Activated B cell treated with CpG ODN at 0.5 μM for 24 hours (primary cell): ENCODE measurements around the gene UBE2H. TPM values are rescaled to one million over a fixed set of nuclear protein-coding genes. Genes with fewer than 3 reads are reported as not detected.

Experiments used
- ATAC-seq: fragments of 200-7000 bp; cut with Tn5 transposase; one replicate; pipeline ENCODE4 v1.10.0; 2021; ENCODE audit warnings: low read depth, mild to moderate bottlenecking, moderate library complexity
- CTCF ChIA-PET: fragments of 350-600 bp; sonication (Branson Sonifier 250); formaldehyde crosslinking; loops from one replicate; lab custom pipeline; 2021; ENCODE audit warnings: antibody characterized with exemption; lab: Charles Lee
- POLR2A ChIA-PET: fragments of 350-600 bp; sonication (Branson Sonifier 250); formaldehyde crosslinking; loops from one replicate; lab custom pipeline; 2021; ENCODE audit warnings: antibody characterized with exemption; lab: Charles Lee
- DNase-seq: peaks from one replicate; pipeline ENCODE4 v3.0.0; 2022
- H3K27ac Mint-ChIP-seq: one replicate; pipeline ENCODE4 v1.8.0; 2020; ENCODE audit warnings: mixed read lengths
- H3K27me3 Mint-ChIP-seq: one replicate; pipeline ENCODE4 v1.8.0; 2021; ENCODE audit warnings: mixed read lengths
- H3K36me3 Mint-ChIP-seq: one replicate; pipeline ENCODE4 v1.8.0; 2021; ENCODE audit warnings: low read depth, mixed read lengths
- H3K4me1 Mint-ChIP-seq: one replicate; pipeline ENCODE4 v1.8.0; 2021; ENCODE audit warnings: mixed read lengths
- H3K4me3 Mint-ChIP-seq: one replicate; pipeline ENCODE4 v1.8.0; 2020; ENCODE audit warnings: mild to moderate bottlenecking, mixed read lengths
- H3K9me3 Mint-ChIP-seq: one replicate; pipeline ENCODE4 v1.8.0; 2020; ENCODE audit warnings: mixed read lengths
- intact Hi-C: fragments of 100-400 bp; cut with micrococcal nuclease; formaldehyde crosslinking; loops from one replicate; pipeline ENCODE4 v1.15.1; 2024
- total RNA-seq: library from RNA; stranded (reverse); gene quantifications from 2 replicates; pipeline ENCODE4 v1.2.3, GENCODE V29; 2022
- TF ChIP-seq, protein P1 (sequence below): fragments of 200-600 bp; IDR thresholded peaks from one replicate; pipeline ENCODE4 v1.8.0; 2022; ENCODE audit warnings: antibody characterized with exemption, mild to moderate bottlenecking

The UBE2H gene
- total RNA-seq, 1 donor from 2014 or later, result 32.6 TPM

DNA sequence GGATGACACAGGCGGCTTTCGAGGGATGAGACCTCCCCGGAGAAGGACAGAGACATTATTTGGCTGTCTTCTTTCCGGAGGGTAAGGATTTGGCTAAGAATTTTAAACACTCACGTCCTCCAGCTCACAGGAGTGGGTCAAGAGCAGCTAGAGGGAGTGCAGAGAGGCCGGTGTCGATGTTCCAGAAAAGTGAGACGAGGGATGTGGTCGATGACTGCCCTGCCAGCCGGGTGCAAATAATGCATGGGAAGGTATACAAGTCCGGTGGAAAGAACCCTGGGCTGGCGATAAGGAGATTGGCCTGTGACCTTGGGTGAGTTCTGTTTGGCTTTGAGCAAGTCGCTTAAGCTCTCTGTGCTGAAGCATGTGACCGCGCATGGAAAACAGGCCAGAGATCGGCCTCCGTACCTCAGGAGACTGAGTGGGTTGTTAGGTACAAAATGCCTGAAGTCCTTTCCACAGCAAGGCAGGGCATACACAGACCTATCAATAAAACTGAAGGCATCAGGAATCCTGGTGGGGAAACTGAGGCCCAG lies 149.1 kb downstream of the UBE2H start:
- POLR2A ChIA-PET, result no interaction called here
- H3K4me3 Mint-ChIP-seq, result no peak overlapping the region
- H3K9me3 Mint-ChIP-seq, result no peaks in the 10 kb centered on the region
- no peaks in the 10 kb centered on the region for H3K36me3 Mint-ChIP-seq
- TF ChIP-seq, protein P1, sequence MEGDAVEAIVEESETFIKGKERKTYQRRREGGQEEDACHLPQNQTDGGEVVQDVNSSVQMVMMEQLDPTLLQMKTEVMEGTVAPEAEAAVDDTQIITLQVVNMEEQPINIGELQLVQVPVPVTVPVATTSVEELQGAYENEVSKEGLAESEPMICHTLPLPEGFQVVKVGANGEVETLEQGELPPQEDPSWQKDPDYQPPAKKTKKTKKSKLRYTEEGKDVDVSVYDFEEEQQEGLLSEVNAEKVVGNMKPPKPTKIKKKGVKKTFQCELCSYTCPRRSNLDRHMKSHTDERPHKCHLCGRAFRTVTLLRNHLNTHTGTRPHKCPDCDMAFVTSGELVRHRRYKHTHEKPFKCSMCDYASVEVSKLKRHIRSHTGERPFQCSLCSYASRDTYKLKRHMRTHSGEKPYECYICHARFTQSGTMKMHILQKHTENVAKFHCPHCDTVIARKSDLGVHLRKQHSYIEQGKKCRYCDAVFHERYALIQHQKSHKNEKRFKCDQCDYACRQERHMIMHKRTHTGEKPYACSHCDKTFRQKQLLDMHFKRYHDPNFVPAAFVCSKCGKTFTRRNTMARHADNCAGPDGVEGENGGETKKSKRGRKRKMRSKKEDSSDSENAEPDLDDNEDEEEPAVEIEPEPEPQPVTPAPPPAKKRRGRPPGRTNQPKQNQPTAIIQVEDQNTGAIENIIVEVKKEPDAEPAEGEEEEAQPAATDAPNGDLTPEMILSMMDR, result no peak
- H3K4me1 Mint-ChIP-seq, result no peaks in the 10 kb centered on the region
- no peak for ATAC-seq
- intact Hi-C loops, result no loop called here
- H3K27ac Mint-ChIP-seq, result no peak overlapping the region
- CTCF ChIA-PET, result no interaction called here
- DNase-seq, result no peak
- H3K27me3 Mint-ChIP-seq, result no peaks in the 10 kb centered on the region

DNA sequence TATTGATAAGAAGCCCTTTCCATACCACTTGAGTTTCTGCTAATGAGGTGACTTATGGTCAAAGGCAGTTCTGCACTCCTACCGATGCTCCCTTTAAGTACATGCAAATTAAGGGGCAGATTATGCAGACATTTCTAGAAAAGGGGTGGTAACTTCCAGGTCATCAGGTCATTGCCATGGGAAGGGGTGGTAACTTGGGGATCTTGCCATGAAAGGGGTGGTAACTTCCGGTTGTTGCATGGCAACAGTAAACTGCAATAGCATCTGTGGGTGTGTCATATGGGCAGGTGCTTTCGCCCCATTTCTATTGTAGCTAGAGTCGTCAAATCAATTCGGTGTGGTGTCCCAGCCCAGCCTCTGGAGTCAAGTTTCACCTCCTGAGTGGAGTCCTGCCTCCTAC lies 150.9 kb downstream of the UBE2H start:
- CTCF ChIA-PET, result no interaction called here
- TF ChIP-seq, protein P1, result no peak
- intact Hi-C loops, result no loop called here
- DNase-seq (no peak), ATAC-seq (no peak)
- Mint-ChIP-seq H3K27me3 (no peaks in the 10 kb centered on the region), H3K36me3 (no peaks in the 10 kb centered on the region), H3K4me3 (no peak overlapping the region), H3K9me3 (no peaks in the 10 kb centered on the region), H3K4me1 (no peaks in the 10 kb centered on the region), H3K27ac (no peak overlapping the region)
- POLR2A ChIA-PET, result no interaction called here

DNA sequence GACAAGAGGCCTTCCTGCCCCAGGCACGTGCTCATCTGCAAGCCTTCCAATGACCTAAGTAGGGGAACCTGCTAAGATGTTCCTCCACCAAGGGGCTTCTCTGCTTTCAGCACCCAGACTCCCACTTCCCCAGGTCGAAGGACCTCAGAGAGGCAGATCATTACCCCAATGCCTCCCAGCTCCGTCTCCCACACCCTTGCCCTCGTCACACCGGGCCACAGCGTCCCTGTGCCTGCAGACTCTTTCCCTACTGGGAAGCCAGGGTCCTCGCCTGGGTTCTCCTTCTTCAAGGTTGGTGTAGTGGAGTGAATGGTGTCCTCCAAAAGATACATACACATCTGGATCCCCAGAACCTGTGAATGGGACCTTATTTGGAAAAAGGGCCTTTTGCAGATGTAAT lies 151.9 kb downstream of the UBE2H start:
- no peaks in the 10 kb centered on the region for H3K36me3 Mint-ChIP-seq
- TF ChIP-seq, protein P1, result no peak
- no peaks in the 10 kb centered on the region for H3K27me3 Mint-ChIP-seq
- intact Hi-C loops, result no loop called here
- H3K4me1 Mint-ChIP-seq, result no peaks in the 10 kb centered on the region
- POLR2A ChIA-PET, result no interaction called here
- H3K4me3 Mint-ChIP-seq, result no peak overlapping the region
- ATAC-seq, result no peak
- no peaks in the 10 kb centered on the region for H3K9me3 Mint-ChIP-seq
- DNase-seq, result no peak
- no peak overlapping the region for H3K27ac Mint-ChIP-seq
- CTCF ChIA-PET, result no interaction called here

DNA sequence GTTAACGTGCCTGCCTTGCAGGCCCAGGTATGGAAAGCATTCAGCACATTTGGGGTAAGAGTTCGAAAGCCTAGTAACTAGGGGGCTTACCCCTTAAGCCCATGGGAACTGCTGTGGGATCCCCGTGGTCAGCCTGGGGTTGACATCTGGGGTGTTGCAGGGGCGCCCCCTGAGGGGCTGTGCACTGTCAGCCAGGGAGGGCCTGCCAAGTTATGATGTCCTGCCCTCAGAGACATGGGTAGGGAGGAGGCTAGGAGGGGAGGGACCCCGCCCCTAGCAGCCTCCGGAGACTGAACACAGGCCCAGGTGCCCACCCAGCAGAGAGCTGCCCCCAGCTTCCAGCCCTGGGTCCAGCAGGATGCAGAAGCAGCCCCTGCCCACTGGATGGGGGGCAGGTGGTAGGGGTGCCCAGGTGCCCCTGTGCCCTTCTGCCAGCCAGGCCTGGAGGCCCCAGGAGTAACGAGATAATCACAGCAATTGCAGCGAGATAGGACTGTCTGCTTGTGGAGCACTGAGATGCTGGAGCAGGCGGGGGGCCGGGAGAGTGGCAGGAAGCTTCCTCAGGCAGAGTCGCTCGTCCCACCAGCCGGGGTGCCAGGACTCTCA lies 153.3 kb downstream of the UBE2H start:
- POLR2A ChIA-PET, result no interaction called here

DNA sequence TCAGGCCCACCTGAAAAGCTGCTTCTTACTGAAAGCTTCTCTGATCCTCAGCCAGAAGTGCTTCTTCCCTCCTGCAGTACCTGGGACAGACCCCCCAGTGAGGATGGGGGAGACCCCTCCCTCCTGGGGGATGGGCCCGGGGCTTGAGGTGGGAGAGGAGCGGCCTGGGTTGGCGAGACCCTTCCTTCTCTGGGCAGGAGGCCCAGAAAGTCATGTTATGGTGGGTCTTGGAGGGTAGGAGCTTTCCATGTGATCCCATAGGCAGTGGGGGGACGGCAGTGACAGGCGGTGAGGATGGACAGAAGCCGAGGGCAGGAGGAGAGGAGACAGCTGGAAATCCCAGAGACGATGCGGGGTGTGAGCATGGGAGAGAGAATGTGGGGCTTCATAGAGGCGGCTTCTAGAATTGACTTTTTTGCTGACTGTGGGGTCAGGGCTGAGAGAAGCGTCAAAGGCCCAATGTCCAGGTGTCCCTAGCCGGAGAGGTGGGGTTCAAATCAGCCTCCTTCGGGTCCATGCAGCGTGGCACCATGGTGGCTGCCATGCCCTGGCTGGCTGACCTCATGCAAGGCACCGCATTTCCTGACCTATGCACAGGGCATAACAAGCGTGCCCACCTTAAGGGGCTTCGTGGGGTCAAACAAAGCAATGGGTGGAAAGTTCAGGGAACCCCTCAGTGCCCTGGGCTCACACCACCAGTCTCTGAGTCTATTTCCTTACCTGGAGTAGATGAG lies 154.0 kb downstream of the UBE2H start:
- TF ChIP-seq, protein P1, result no peak
- intact Hi-C loops, result no loop called here
- CTCF ChIA-PET, result no interaction called here
- ATAC-seq (no peak), DNase-seq (no peak)
- H3K27ac Mint-ChIP-seq, result no peak overlapping the region
- H3K36me3 Mint-ChIP-seq, result no peaks in the 10 kb centered on the region
- POLR2A ChIA-PET, result no interaction called here
- no peaks in the 10 kb centered on the region for H3K9me3 Mint-ChIP-seq
- H3K4me3 Mint-ChIP-seq, result no peak overlapping the region
- H3K27me3 Mint-ChIP-seq, result no peaks in the 10 kb centered on the region
- no peaks in the 10 kb centered on the region for H3K4me1 Mint-ChIP-seq

More for the DNA sequence above, 153.3 kb downstream of the UBE2H start:
- DNase-seq (no peak), ATAC-seq (no peak)
- H3K4me3 Mint-ChIP-seq, result no peak overlapping the region
- no peaks in the 10 kb centered on the region for H3K4me1 Mint-ChIP-seq
- H3K9me3 Mint-ChIP-seq, result no peaks in the 10 kb centered on the region
- no peaks in the 10 kb centered on the region for H3K36me3 Mint-ChIP-seq
- no peaks in the 10 kb centered on the region for H3K27me3 Mint-ChIP-seq
- no peak overlapping the region for H3K27ac Mint-ChIP-seq
- intact Hi-C loops, result no loop called here
- TF ChIP-seq, protein P1, result no peak
- CTCF ChIA-PET, result no interaction called here
